GM23338 (cell line): ENCODE data around the gene DLX2. TPM values are rescaled to one million over a fixed set of nuclear protein-coding genes. Genes with fewer than 3 reads are reported as not detected.

Source experiments
- ATAC-seq: fragments of 200-7000 bp; cut with Tn5 transposase; 3 replicates; pipeline ENCODE4 v1.9.1; 2020
- DNase-seq: peaks from one replicate; pipeline ENCODE4 v3.0.0-alpha.2; 2015; ENCODE audit warnings: low spot score
- H2AFZ ChIP-seq: fragments of 200-600 bp; sonication (generic); 2 replicates; pipeline ENCODE4 v1.8.0; 2016; ENCODE audit warnings: antibody characterized with exemption, mild to moderate bottlenecking, moderate library complexity
- H3F3A ChIP-seq: fragments of 200-600 bp; sonication (generic); replicated peaks from 2 replicates; pipeline ENCODE4 v1.8.0; 2017; ENCODE audit warnings: antibody characterized with exemption, mixed run types, low read depth
- H3K27ac ChIP-seq: fragments of 200-600 bp; sonication (generic); 2 replicates; pipeline ENCODE4 v1.6.1; 2016; ENCODE audit warnings: low read depth
- H3K27me3 ChIP-seq: fragments of 200-600 bp; sonication (generic); 2 replicates; pipeline ENCODE4 v1.8.0; 2016; ENCODE audit warnings: mild to moderate bottlenecking, mixed run types, moderate library complexity; ENCODE audit not compliant: insufficient read depth
- H3K36me3 ChIP-seq: fragments of 200-600 bp; sonication (generic); 2 replicates; pipeline ENCODE4 v1.8.0; 2016; ENCODE audit warnings: mild to moderate bottlenecking; ENCODE audit not compliant: insufficient read depth
- H3K4me1 ChIP-seq: fragments of 200-600 bp; sonication (generic); 2 replicates; pipeline ENCODE4 v1.8.0; 2016; ENCODE audit warnings: mild to moderate bottlenecking, moderate library complexity; ENCODE audit not compliant: insufficient read depth
- H3K4me2 ChIP-seq: fragments of 200-600 bp; sonication (generic); 2 replicates; pipeline ENCODE4 v1.7.1; 2017; ENCODE audit warnings: mixed run types
- H3K4me3 ChIP-seq: fragments of 200-600 bp; sonication (generic); 2 replicates; pipeline ENCODE4 v1.6.1; 2016; ENCODE audit warnings: mixed run types
- H3K79me2 ChIP-seq: fragments of 200-600 bp; sonication (generic); replicated peaks from 2 replicates; pipeline ENCODE4 v1.8.0; 2017; ENCODE audit warnings: mild to moderate bottlenecking; ENCODE audit not compliant: insufficient read depth
- H3K9me2 ChIP-seq: fragments of 200-600 bp; sonication (generic); 2 replicates; pipeline ENCODE4 v1.8.0; 2017; ENCODE audit not compliant: insufficient read depth
- H4K20me1 ChIP-seq: fragments of 200-600 bp; sonication (generic); replicated peaks from 2 replicates; pipeline ENCODE4 v1.8.0; 2017; ENCODE audit warnings: mild to moderate bottlenecking; ENCODE audit not compliant: insufficient read depth
- H3K27ac Mint-ChIP-seq: 2 replicates; pipeline ENCODE4 v1.8.0; 2020; ENCODE audit warnings: inconsistent platforms, mild to moderate bottlenecking, moderate library complexity, mixed read lengths
- H3K27me3 Mint-ChIP-seq: 3 replicates; pipeline ENCODE4 v1.8.0; 2022; ENCODE audit warnings: low read depth, mild to moderate bottlenecking, moderate library complexity, mixed read lengths, inconsistent platforms; ENCODE audit not compliant: insufficient read depth, poor library complexity
- H3K36me3 Mint-ChIP-seq: 3 replicates; pipeline ENCODE4 v1.8.0; 2021; ENCODE audit warnings: low read depth, mild to moderate bottlenecking, inconsistent platforms, moderate library complexity, mixed read lengths
- H3K4me1 Mint-ChIP-seq: 3 replicates; pipeline ENCODE4 v1.8.0; 2020; ENCODE audit warnings: mild to moderate bottlenecking, inconsistent platforms, mixed read lengths
- H3K4me3 Mint-ChIP-seq: 3 replicates; pipeline ENCODE4 v1.8.0; 2021; ENCODE audit warnings: moderate library complexity, mild to moderate bottlenecking, inconsistent platforms, mixed read lengths
- H3K9me3 Mint-ChIP-seq: 3 replicates; pipeline ENCODE4 v1.8.0; 2020; ENCODE audit warnings: moderate library complexity, mild to moderate bottlenecking, inconsistent platforms, mixed read lengths
- CREB1 ChIP-seq: fragments of 250-450 bp; sonication (Bioruptor Pico); IDR thresholded peaks from 2 replicates; pipeline ENCODE4 v1.5.0; 2020; ENCODE audit warnings: low read depth, mild to moderate bottlenecking, moderate library complexity
- CTCF ChIP-seq, 2 experiments: fragments of 200-600 bp in 1 of 2; sonication (generic) in 1 of 2; conservative IDR thresholded peaks; 2 replicates each; pipeline versions ENCODE4 v1.5.1 to v1.6.1; 2016 to 2017; ENCODE audit warnings: antibody characterized with exemption in 2 of 2, low read depth in 2 of 2, mild to moderate bottlenecking in 2 of 2, moderate library complexity in 1 of 2
- ETS1 ChIP-seq: IDR thresholded peaks from 2 replicates; pipeline ENCODE4 v1.6.1; 2016; ENCODE audit warnings: antibody characterized with exemption
- EZH2 ChIP-seq: fragments of 200-600 bp; sonication (generic); IDR thresholded peaks from one replicate; pipeline ENCODE4 v1.8.0; 2017; ENCODE audit warnings: antibody characterized with exemption, mild to moderate bottlenecking, low read depth; ENCODE audit not compliant: unreplicated experiment
- EZH2phosphoT487 ChIP-seq: fragments of 200-600 bp; sonication (generic); IDR thresholded peaks from one replicate; pipeline ENCODE4 v1.8.1; 2018; ENCODE audit warnings: antibody characterized with exemption; ENCODE audit not compliant: unreplicated experiment
- JUNB ChIP-seq: IDR thresholded peaks from one replicate; pipeline ENCODE4 v1.6.1; 2016; ENCODE audit warnings: antibody characterized with exemption; ENCODE audit not compliant: unreplicated experiment
- NANOG ChIP-seq: IDR thresholded peaks from 2 replicates; pipeline ENCODE4 v1.6.1; 2016; ENCODE audit warnings: antibody characterized with exemption, borderline replicate concordance
- POLR2AphosphoS5 ChIP-seq: IDR thresholded peaks from 2 replicates; pipeline ENCODE4 v1.6.1; 2016; ENCODE audit warnings: antibody characterized with exemption, low read depth
- REST ChIP-seq: IDR thresholded peaks from one replicate; pipeline ENCODE4 v1.6.1; 2018; ENCODE audit warnings: antibody characterized with exemption; ENCODE audit not compliant: unreplicated experiment
- STAT1 ChIP-seq: IDR thresholded peaks from one replicate; pipeline ENCODE4 v1.6.1; 2016; ENCODE audit warnings: antibody characterized with exemption; ENCODE audit not compliant: unreplicated experiment
- ZNF114 ChIP-seq: fragments of 250-450 bp; sonication (Bioruptor Pico); IDR thresholded peaks from 2 replicates; pipeline ENCODE4 v1.5.0; 2020; ENCODE audit warnings: mild to moderate bottlenecking, moderate library complexity
- ZNF331 ChIP-seq: fragments of 250-450 bp; sonication (Bioruptor Pico); IDR thresholded peaks from 2 replicates; pipeline ENCODE4 v1.5.0; 2020; ENCODE audit warnings: low read depth, mild to moderate bottlenecking, moderate library complexity
- ZNF462 ChIP-seq: fragments of 250-450 bp; sonication (Bioruptor Pico); IDR thresholded peaks from 2 replicates; pipeline ENCODE4 v1.5.0; 2020; ENCODE audit warnings: mild to moderate bottlenecking, moderate library complexity
- polyA plus RNA-seq: library from polyadenylated mRNA; unstranded; fragments of >200 nt; fragmentation: Nextera tagmentation; extraction: Ambion mirVana; gene quantifications from 2 replicates; pipeline ENCODE4 v1.2.1, GENCODE V29; 2016
- total RNA-seq: library from RNA; depleted of rRNA; stranded (reverse); fragments of >200 nt; shearing (Covaris generic); gene quantifications from 2 replicates; pipeline ENCODE4 v1.2.3, GENCODE V29; 2014

Gene DLX2
- total and polyA plus RNA-seq, 2 experiments from 2014 or later: 0.08 to 0.24 TPM

- Histone ChIP-seq H4K20me1 (peaks cover 43% of the 10 kb centered on the region), H2AFZ (peak overlapping the region; percentile 91), H3K4me1 (peaks cover 88% of the 10 kb centered on the region), H3F3A (peaks cover 67% of the 10 kb centered on the region), H3K27ac (no peak overlapping the region), H3K27me3 (peaks cover 100% of the 10 kb centered on the region), H3K79me2 (no peaks in the 10 kb centered on the region), H3K4me2 (peak overlapping the region; percentile 87), H3K4me3 (peak overlapping the region; percentile 65), H3K36me3 (no peaks in the 10 kb centered on the region), H3K9me2 (no peaks in the 10 kb centered on the region)
- peak overlapping the region; percentile 83 for H3K4me3 Mint-ChIP-seq
- DNase-seq: peak; percentile 85
- peak; percentile 16 for ATAC-seq
- no peaks in the 10 kb centered on the region for H3K36me3 Mint-ChIP-seq
- peaks cover 100% of the 10 kb centered on the region for H3K27me3 Mint-ChIP-seq
- peaks cover 64% of the 10 kb centered on the region for H3K4me1 Mint-ChIP-seq
- TF ChIP-seq ETS1: no peak
- TF ChIP-seq CREB1 (CRISPR knock-in tag): no peak
- 0 out of 4 replicates have a peak, but pooled peaks of 1 of the 2 experiments have one; percentile 15 for TF ChIP-seq CTCF (conservative IDR thresholded peaks at IDR 0.05; ENCODE audit: low read depth in 2 of 2)
- TF ChIP-seq ZNF114: no peak
- TF ChIP-seq REST: no peak
- peak; percentile 80 for TF ChIP-seq EZH2phosphoT487
- TF ChIP-seq POLR2AphosphoS5: no peak
- no peak for TF ChIP-seq ZNF331 (CRISPR knock-in tag)
- no peak for TF ChIP-seq STAT1
- no peak for TF ChIP-seq NANOG
- TF ChIP-seq ZNF462 (CRISPR knock-in tag): no peak
- peak; percentile 79 for TF ChIP-seq EZH2
- no peak for TF ChIP-seq JUNB
- H3K9me3 Mint-ChIP-seq: peaks cover 9% of the 10 kb centered on the region
- no peak overlapping the region for H3K27ac Mint-ChIP-seq
Measured at GRCh38 chr2:172086241-172087206, 16.2 kb downstream of the DLX2 start.
